Vagina (tissue), 2 donors: ENCODE data around the gene GRIK4.

Experiments used
- POLR2A ChIP-seq, 2 donors: fragments of 450-650 bp; IDR thresholded peaks; one replicate each; pipeline ENCODE4 v1.6.1; 2017; ENCODE audit warnings: antibody characterized with exemption in 2 of 2, mild to moderate bottlenecking in 2 of 2, moderate library complexity in 2 of 2
- POLR2AphosphoS5 ChIP-seq, 2 donors: sonication (generic); formaldehyde crosslinking; IDR thresholded peaks; one replicate each; pipeline ENCODE4 v1.9.0; 2017; ENCODE audit warnings: antibody characterized with exemption in 2 of 2, mild to moderate bottlenecking in 2 of 2, low read depth in 1 of 2; ENCODE audit not compliant: insufficient read depth in 1 of 2
- TF ChIP-seq, protein P1 (sequence below), 3 experiments: fragments of 450-650 bp in 2 of 3; fragments of 200-600 bp in 1 of 3; sonication (generic) in 1 of 3; IDR thresholded peaks; one replicate each; pipeline ENCODE4 v1.5.1; 2017 to 2019; ENCODE audit warnings: antibody characterized with exemption in 3 of 3, mild to moderate bottlenecking in 2 of 3, moderate library complexity in 2 of 3

DNA sequence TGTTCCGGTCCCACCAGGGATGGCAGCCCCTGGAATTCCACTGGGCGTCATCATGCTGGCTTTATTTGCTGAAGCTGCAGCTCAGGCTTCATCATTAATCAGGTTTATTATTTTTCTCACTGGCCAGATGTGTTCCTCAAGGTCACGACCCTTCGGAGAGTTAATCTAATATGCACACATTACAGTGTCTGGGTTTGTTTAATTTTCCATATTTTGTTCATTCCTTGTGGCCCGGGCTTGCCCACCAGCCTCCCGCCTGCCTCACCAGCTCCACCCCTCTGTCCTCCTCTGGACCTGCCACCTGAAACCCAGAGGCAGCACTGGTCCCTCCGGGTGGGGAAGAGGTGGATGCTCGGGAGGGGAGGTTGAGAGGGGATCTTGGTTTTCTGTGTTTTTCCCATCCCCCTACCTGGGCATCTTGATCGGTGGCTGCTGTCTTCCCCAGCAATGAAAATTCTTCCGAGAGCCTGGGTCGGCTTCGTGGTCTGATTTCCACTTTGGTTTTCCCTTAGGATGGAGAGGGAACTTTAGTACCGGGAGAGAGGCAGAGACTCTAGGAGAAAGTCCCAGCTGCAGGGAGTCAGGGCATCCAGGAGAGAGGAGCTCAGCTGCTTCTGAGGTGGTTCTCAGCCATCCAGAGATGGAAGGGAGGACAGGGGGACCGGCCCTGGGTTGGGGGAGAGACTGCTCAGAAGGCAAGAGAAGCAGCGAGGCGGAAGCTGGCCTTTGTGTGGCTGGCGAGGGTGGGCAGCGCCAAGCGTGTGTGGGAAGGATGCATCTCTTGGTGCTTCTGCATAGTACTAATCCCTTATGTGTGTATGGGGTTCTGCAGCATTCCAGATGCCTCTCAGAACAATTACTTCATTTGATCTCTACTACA, 2.1 kb downstream of the GRIK4 start:
- TF ChIP-seq, protein P1, sequence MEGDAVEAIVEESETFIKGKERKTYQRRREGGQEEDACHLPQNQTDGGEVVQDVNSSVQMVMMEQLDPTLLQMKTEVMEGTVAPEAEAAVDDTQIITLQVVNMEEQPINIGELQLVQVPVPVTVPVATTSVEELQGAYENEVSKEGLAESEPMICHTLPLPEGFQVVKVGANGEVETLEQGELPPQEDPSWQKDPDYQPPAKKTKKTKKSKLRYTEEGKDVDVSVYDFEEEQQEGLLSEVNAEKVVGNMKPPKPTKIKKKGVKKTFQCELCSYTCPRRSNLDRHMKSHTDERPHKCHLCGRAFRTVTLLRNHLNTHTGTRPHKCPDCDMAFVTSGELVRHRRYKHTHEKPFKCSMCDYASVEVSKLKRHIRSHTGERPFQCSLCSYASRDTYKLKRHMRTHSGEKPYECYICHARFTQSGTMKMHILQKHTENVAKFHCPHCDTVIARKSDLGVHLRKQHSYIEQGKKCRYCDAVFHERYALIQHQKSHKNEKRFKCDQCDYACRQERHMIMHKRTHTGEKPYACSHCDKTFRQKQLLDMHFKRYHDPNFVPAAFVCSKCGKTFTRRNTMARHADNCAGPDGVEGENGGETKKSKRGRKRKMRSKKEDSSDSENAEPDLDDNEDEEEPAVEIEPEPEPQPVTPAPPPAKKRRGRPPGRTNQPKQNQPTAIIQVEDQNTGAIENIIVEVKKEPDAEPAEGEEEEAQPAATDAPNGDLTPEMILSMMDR (IDR thresholded peaks at IDR 0.05), result no peak
- no peak for TF ChIP-seq POLR2AphosphoS5 (IDR thresholded peaks at IDR 0.05; ENCODE audit: insufficient read depth in 1 of 2, low read depth in 1 of 2)
- TF ChIP-seq POLR2A (IDR thresholded peaks at IDR 0.05), result no peak
